ENCODE data around the gene TLCD2.
"Not testable (repeated sequence)": the region's sequence is repeated elsewhere in the genome, so short reads cannot be mapped to it uniquely, and the experiment has no call there.

The TLCD2 gene

GRCh38 chr17:1673041-1673785 lies 37.0 kb downstream of the TLCD2 start:
- H3K4me3 ChIP-seq (ENCODE audit: low read depth, low read length), result no peak overlapping the region
- no peak for TF ChIP-seq CTCF (IDR thresholded peaks at IDR 0.05; ENCODE audit: borderline replicate concordance, insufficient read depth, low read depth, low read length)

- not testable (repeated sequence) for H3K4me3 ChIP-seq (ENCODE audit: low read depth, low read length)
Measured at GRCh38 chr17:1663934-1664333, 46.2 kb downstream of the TLCD2 start.

GRCh38 chr17:1661045-1661444 lies 49.1 kb downstream of the TLCD2 start:
- no peak for TF ChIP-seq CTCF (IDR thresholded peaks at IDR 0.05; ENCODE audit: borderline replicate concordance, insufficient read depth, low read depth, low read length)
- H3K4me3 ChIP-seq (ENCODE audit: low read depth, low read length), result no peak overlapping the region

GRCh38 chr17:1658100-1658499 lies 52.1 kb downstream of the TLCD2 start:
- no peak for TF ChIP-seq CTCF (IDR thresholded peaks at IDR 0.05; ENCODE audit: borderline replicate concordance, insufficient read depth, low read depth, low read length)
- H3K4me3 ChIP-seq (ENCODE audit: low read depth, low read length), result no peak overlapping the region

GRCh38 chr17:1653735-1654134 lies 56.4 kb downstream of the TLCD2 start:
- no peak for TF ChIP-seq CTCF (IDR thresholded peaks at IDR 0.05; ENCODE audit: borderline replicate concordance, insufficient read depth, low read depth, low read length)
- H3K4me3 ChIP-seq (ENCODE audit: low read depth, low read length), result no peak overlapping the region

GRCh38 chr17:1652794-1653193 lies 57.4 kb downstream of the TLCD2 start:
- H3K4me3 ChIP-seq (ENCODE audit: low read depth, low read length), result not testable (repeated sequence)
